Measurements from ENCODE around the gene GPR141.

Gene GPR141

GRCh38 chr7:37738321-37738720, 54.8 kb downstream of the GPR141 start:
- no peak for DNase-seq

GRCh38 chr7:37740398-37740797, 56.8 kb downstream of the GPR141 start:
- DNase-seq = no peak

GRCh38 chr7:37741776-37742175, 58.2 kb downstream of the GPR141 start:
- no peak for DNase-seq

- DNase-seq = no peak
These were observed 67.5 kb downstream of the GPR141 start for GRCh38 chr7:37751096-37751495.

GRCh38 chr7:37753398-37754050, 70.0 kb downstream of the GPR141 start:
- DNase-seq = no peak

DNA sequence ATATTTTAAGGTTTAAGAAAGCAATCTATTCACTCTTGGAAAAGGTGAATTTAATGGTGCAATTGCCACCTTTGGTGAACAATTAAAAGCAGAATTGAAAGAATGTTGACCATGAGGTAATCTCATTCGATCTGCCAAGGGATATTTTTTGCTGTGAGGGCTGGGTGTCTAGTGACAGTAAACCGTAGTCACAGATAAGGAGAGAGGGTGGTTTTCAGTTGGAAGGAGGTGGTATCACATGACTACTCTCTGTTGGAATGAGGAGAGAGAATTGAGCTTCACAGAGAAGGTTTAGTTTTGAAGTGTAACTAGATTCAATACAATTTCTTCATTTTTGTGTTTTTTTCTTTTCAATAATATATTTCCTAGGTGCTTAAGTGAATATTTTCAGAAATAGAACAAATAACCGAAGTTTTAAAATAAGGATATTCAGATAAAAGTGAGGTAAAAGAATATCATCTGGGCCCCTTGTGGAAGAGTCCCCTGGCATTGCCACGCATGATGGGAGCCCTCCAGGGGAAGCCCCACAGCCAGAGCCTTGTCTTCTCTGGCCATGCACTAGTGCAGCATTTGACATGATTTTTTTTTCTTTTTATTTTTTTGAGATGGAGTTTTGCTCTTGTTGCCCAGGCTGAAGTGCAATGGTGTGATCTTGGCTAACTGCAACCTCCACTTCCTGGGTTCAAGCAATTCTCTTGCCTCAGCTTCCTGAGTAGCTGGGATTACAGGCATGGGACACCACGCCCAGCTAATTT, 73.4 kb downstream of the GPR141 start:
- no peak for DNase-seq

DNA sequence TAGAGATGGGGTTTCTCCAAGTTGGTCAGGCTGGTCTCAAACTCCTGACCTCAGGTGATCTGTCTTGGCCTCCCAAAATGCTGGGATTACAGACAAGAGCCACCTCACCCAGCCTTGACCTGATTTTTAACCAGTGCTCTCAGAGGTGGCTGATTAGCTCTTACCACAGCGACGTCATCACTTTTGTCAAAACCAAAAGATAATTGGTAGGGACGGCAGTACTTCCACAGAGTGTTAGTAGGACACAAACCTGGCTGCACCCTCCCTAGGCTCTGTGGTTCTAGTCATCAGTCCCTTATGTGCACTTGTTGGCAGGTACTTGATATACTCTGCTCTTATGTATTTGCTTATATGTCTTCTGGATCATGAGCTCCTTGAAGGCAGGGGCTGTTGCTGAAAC, 74.0 kb downstream of the GPR141 start:
- no peak for DNase-seq

DNA sequence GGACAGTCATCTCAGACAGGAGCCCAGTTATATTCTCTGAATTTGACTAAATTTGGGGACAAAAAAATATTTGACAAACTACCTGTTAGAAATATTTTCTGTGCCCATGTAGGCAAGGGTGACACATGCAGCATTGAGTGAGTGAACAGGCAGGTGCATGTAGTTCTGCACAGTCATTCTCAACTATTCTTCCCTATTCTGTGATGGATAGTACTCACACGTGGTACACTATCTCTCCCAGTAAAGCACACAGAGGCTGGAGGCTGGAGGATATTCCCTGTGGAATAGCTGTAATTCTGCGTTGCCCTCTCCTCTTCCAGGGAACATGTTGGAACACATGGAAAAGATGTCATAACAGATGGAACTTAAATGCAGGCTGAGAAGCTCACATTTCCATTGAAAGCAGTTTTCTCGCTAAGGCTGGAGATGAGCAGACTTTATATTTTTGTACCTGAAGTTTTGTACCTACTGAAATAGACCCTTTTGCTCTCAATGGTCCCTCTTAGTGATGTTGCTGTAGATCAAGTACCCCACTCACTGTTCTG, 75.0 kb downstream of the GPR141 start:
- DNase-seq = no peak

- no peak for DNase-seq
These were observed 76.0 kb downstream of the GPR141 start for GRCh38 chr7:37759526-37759925.

GRCh38 chr7:37765421-37765829, 81.9 kb downstream of the GPR141 start:
- no peak for DNase-seq

DNA sequence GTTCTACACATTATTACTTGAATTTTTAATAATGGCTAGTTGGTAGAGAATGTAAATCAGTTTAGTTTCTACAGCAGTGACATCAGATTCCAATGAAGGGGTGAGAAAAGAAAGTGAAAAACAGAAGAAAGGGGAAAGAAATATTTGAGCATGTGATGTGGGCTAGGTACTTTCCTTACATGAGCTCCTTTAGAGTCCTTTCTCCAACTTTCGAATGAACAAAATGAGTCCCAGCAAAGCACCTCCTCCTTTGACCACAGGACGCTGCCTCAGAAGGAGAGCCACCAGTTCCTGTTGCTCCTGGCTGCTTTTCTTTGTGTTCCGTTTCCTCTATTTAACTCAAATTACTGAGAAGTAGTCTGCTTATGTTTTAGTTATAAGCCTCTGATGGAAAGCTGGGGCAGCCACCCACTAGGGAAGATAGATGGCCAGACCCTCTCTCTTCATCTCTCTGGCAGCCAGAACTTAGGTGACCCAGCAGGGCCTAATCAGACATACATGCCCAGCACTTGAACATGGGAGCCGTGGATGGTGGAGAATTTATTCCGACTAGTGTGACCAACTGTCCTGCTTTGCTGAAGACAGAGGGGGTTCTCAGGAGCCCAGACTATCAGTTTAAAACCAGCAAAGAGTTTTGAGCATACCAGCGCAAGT, 82.4 kb downstream of the GPR141 start:
- no peak for DNase-seq

DNA sequence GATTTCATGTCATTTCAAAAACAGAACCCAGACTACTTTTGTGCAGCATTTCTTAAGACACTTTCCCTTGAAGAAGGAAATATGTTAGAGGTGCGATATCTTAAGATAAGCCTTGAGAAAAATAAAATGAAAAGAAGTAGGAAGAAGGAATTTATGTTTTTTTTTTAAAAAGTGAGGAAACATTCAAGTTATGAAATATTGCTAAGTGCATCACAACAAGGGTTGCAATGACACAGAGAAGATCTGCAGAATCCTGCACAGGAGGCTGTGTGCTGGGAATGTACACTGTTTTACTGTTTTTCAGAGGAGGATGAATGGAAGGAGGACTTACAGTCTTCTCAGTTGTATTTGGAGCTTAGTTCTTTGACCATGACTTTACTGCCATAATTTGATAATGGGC, 85.0 kb downstream of the GPR141 start:
- no peak for DNase-seq

DNA sequence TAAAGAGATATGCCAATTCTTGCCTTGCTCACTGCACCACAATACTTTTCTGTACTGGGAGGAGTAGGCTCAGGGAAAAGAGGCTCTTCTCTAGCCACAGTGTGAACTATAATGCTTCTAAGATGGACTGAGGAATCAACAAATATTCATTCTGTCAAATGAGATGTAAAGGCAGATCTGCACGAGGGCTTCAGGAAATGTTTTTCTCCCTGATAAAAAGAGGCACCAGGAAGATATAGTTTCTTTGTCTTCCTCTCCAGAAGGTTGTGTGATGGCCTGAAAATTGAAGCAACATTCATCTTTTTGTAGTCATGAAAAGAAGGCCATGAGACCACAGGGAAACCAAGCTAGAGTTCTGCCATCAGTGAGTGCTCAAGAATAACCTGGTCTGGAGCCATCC, 85.7 kb downstream of the GPR141 start:
- DNase-seq = no peak

- DNase-seq = no peak
These were observed 86.2 kb downstream of the GPR141 start for GRCh38 chr7:37769726-37770125.

DNA sequence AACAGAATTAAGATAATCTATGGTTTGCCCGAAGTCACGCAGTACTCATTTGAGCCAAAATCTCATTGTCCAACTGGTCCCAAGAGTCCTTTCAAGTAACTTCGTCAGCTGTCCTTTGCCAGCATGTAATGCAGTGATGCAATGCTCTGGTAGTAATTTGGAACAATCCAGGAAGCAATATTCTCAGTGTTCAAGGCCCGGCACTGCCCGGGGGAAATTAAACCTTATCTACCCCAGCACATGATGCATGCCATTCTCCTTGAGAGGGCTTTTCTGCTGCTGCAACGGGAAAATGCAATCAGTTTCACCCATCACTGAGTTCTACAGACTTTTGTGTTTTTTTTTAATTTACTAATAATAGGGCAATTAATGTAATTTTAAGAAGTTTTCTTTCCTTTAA, 87.3 kb downstream of the GPR141 start:
- no peak for DNase-seq

- DNase-seq = no peak
These were observed 87.8 kb downstream of the GPR141 start for GRCh38 chr7:37771342-37771741.

- no peak for DNase-seq
These were observed 88.2 kb downstream of the GPR141 start for GRCh38 chr7:37771801-37772200.

DNA sequence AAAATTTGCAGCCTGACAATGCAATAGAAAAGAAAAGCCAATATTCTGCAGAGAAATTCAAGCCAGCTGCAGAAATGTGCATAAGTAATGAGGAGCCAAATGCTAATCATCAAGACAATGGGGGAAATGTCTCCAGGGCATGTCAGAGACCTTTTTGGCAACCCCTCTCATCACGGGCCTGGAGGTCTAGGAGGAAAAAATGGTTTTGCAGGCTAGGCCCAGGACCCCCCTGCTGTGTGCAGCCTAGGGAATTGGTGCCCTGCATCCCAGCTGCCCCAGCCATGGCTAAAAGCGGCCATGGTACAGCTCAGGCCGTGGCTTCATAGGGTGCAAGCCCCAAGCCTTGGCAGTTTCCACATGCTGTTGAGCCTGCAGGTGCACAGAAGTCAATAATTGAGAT, 92.4 kb downstream of the GPR141 start:
- DNase-seq = no peak

GRCh38 chr7:37781156-37781555, 97.6 kb downstream of the GPR141 start:
- DNase-seq = no peak

- DNase-seq = no peak
These were observed 98.6 kb downstream of the GPR141 start for GRCh38 chr7:37782166-37782565.

GRCh38 chr7:37784015-37784414, 100.4 kb downstream of the GPR141 start:
- DNase-seq = no peak

DNA sequence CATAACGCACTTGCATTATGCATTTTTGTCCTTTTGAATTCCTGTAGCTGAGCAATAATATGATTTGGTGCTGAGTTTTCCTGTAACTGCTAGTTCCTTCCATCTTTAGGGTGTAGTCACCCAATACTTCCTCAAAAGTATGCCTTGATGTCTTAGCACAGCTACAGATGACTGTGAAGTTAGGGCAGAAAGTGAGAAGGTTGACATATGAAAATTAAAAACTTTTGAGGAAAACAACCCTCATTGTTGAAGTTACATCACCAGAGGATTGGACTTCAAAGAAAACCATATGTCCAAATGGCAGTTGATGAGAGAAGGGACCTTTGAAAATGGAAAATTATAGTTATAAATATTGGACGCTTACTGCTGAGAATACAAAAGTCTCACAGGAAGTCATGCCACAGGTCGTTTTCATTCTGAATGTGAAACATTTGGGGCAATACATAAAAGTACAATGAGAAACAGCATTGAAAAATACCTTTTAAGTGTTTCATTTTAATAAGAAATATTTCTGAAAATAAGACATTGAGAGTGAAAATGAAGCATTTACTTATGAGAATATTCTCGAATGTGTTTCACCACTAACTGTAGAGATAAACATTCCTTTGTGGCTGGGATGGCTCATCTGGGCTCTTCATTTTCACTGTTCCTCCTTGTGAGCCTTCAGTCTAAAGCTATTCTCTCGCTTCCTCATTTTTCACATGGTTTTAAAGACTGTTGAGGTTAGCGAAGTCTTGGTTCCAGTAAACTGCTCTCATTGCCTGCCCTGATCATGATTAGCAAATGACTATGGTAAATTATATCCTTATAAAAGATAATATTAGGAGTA, 103.4 kb downstream of the GPR141 start:
- no peak for DNase-seq

All from activated CD8-positive, alpha-beta memory T cell treated with anti-CD3 and anti-CD28 coated beads, Interleukin-2, amount 50 U/mL, for 48 hours (primary cell).